Endothelial cell of umbilical vein (primary cell): Measurements from ENCODE around the gene NCOA7. TPM values are rescaled to one million over a fixed set of nuclear protein-coding genes. Genes with fewer than 3 reads are reported as not detected.

Source experiments
- BruUV-seq: library from RNA; stranded (reverse); fragments of 400-500 nt; replicated peaks from 2 replicates; lab custom pipeline; 2021; lab: Mats Ljungman, UMichigan
- CTCF ChIA-PET: fragments of 300-600, 350-600 bp; sonication (Branson Sonifier 250); formaldehyde crosslinking; loops from one replicate; lab custom pipeline; 2021; ENCODE audit warnings: antibody characterized with exemption, inconsistent platforms; lab: Charles Lee
- POLR2A ChIA-PET: fragments of 300-600, 350-600 bp; sonication (Branson Sonifier 250); formaldehyde crosslinking; loops from one replicate; lab custom pipeline; 2021; ENCODE audit warnings: antibody characterized with exemption, inconsistent platforms; lab: Charles Lee
- DNase-seq: peaks from one replicate; pipeline ENCODE4 v3.0.0-alpha.2; 2011; ENCODE audit warnings: low read depth, low spot score
- FAIRE-seq: peaks from 2 replicates; lab custom pipeline; 2011; peaks lifted over from hg19 to GRCh38; lab: Jason Lieb, UNC
- H2AFZ ChIP-seq: 2 replicates; pipeline ENCODE4 v1.6.0; 2012; ENCODE audit warnings: low read depth, low read length, control low read depth, inconsistent platforms
- H3K27ac ChIP-seq: 2 replicates; pipeline ENCODE4 v1.5.1; 2011; ENCODE audit warnings: low read depth, mild to moderate bottlenecking, control low read depth, low read length, moderate library complexity; ENCODE audit not compliant: insufficient read depth
- H3K27me3 ChIP-seq, 2 experiments: 2 replicates each; pipeline versions ENCODE4 v1.6.0 to v1.6.1; 2011; ENCODE audit warnings: low read length in 2 of 2, mixed read lengths in 1 of 2; ENCODE audit not compliant: control insufficient read depth in 2 of 2, insufficient read depth in 2 of 2
- H3K36me3 ChIP-seq, 2 experiments: 2 replicates in 1 of 2; 3 replicates in 1 of 2; pipeline ENCODE4 v1.5.1; 2011; ENCODE audit warnings: low read length in 2 of 2, mild to moderate bottlenecking in 1 of 2, moderate library complexity in 1 of 2; ENCODE audit not compliant: control insufficient read depth in 2 of 2, insufficient read depth in 2 of 2; ENCODE audit errors: extremely low read depth in 1 of 2
- H3K4me1 ChIP-seq: 3 replicates; pipeline ENCODE4 v1.5.1; 2011; ENCODE audit warnings: mild to moderate bottlenecking, low read length; ENCODE audit not compliant: control insufficient read depth, insufficient read depth; ENCODE audit errors: extremely low read depth
- H3K4me2 ChIP-seq: 2 replicates; pipeline ENCODE4 v1.6.1; 2011; ENCODE audit warnings: low read length, control low read depth, mixed read lengths; ENCODE audit not compliant: insufficient read depth
- H3K4me3 ChIP-seq, 3 experiments: fragments of 200-600 bp in 1 of 3; sonication (generic), shearing (Covaris generic) in 1 of 3; replicated peaks in 1 of 3; 2 replicates each; pipeline ENCODE4 v1.5.1; 2011 to 2016; ENCODE audit warnings: control low read depth in 3 of 3, low read length in 3 of 3, mild to moderate bottlenecking in 2 of 3, inconsistent platforms in 1 of 3, low read depth in 1 of 3, moderate library complexity in 1 of 3; ENCODE audit not compliant: insufficient read depth in 1 of 3
- H3K79me2 ChIP-seq: 2 replicates; pipeline ENCODE4 v1.6.0; 2012; ENCODE audit warnings: low read length, inconsistent platforms; ENCODE audit not compliant: control insufficient read depth, insufficient read depth
- H3K9ac ChIP-seq: replicated peaks from 2 replicates; pipeline ENCODE3; 2011; ENCODE audit warnings: low read length, control low read depth; ENCODE audit not compliant: insufficient read depth; ENCODE audit errors: extremely low read depth
- H3K9me1 ChIP-seq: replicated peaks from 3 replicates; pipeline ENCODE4 v1.6.0; 2011; ENCODE audit warnings: mild to moderate bottlenecking, low read length; ENCODE audit not compliant: control insufficient read depth, insufficient read depth; ENCODE audit errors: extremely low read depth
- H3K9me3 ChIP-seq: replicated peaks from 2 replicates; pipeline ENCODE4 v1.5.1; 2012; ENCODE audit warnings: low read length, inconsistent platforms; ENCODE audit not compliant: control insufficient read depth, insufficient read depth
- H4K20me1 ChIP-seq: replicated peaks from 2 replicates; pipeline ENCODE3; 2011; ENCODE audit warnings: mild to moderate bottlenecking, low read length; ENCODE audit not compliant: control insufficient read depth, insufficient read depth; ENCODE audit errors: extremely low read depth
- EZH2 ChIP-seq: IDR thresholded peaks from 2 replicates; pipeline ENCODE4 v1.6.1; 2012; ENCODE audit warnings: borderline replicate concordance, low read depth, mild to moderate bottlenecking, moderate library complexity, low read length, inconsistent platforms; ENCODE audit not compliant: severe bottlenecking
- FOS ChIP-seq: IDR thresholded peaks from 2 replicates; pipeline ENCODE4 v1.6.1; 2011; ENCODE audit warnings: mild to moderate bottlenecking, low read length, moderate library complexity, borderline replicate concordance; ENCODE audit not compliant: insufficient read depth
- GATA2 ChIP-seq: IDR thresholded peaks from 2 replicates; pipeline ENCODE4 v1.7.0; 2011; ENCODE audit warnings: low read depth, mild to moderate bottlenecking, moderate library complexity, mixed read lengths, low read length; ENCODE audit not compliant: insufficient read length, insufficient read depth
- JUN ChIP-seq: IDR thresholded peaks from 2 replicates; pipeline ENCODE4 v1.6.1; 2011; ENCODE audit warnings: borderline replicate concordance, low read depth; ENCODE audit not compliant: insufficient read length, insufficient read depth
- MYC ChIP-seq: IDR thresholded peaks from one replicate; pipeline ENCODE4 v1.6.1; 2011; ENCODE audit warnings: mild to moderate bottlenecking, low read depth, low read length
- POLR2A ChIP-seq: IDR thresholded peaks from 2 replicates; pipeline ENCODE4 v1.6.1; 2012; ENCODE audit warnings: low read depth, mild to moderate bottlenecking, control low read depth, low read length
- POLR2AphosphoS5 ChIP-seq: IDR thresholded peaks from 2 replicates; pipeline ENCODE4 v1.6.1; 2012; ENCODE audit warnings: low read depth, mild to moderate bottlenecking, control low read depth, low read length, moderate library complexity; ENCODE audit not compliant: insufficient read depth
- dilution Hi-C: fragments of 300-500 bp; cut with MboI; formaldehyde crosslinking; loops from one replicate; pipeline ENCODE4 v1.15.0; 2019; ENCODE audit warnings: low sequenced_read_pairs; ENCODE audit not compliant: extremely low pct_ligation_motif_present
- intact Hi-C: fragments of 100-400 bp; cut with micrococcal nuclease; formaldehyde crosslinking; loops from one replicate; pipeline ENCODE4 v1.10.0; 2022
- polyA plus RNA-seq, 4 experiments: library from polyadenylated mRNA; depleted of rRNA in 3 of 4; stranded (reverse) in 3 of 4; unstranded in 1 of 4; fragments of >200 nt; gene quantifications; 2 replicates each; pipeline versions ENCODE4 v1.2.1 to v1.2.3, GENCODE V29; 2011 to 2012; ENCODE audit warnings: missing spikeins in 1 of 4
- total RNA-seq: library from RNA; stranded (reverse); gene quantifications from 2 replicates; pipeline ENCODE4 v1.2.3, GENCODE V29; 2021
- TF ChIP-seq, protein P1 (sequence below): IDR thresholded peaks from 2 replicates; pipeline ENCODE4 v1.6.1; 2011; ENCODE audit not compliant: insufficient read depth, insufficient read length
- TF ChIP-seq, protein P2 (sequence below), 2 donors: IDR thresholded peaks; 1 replicate in 1 of 2; 2 replicates in 1 of 2; pipeline ENCODE4 v1.5.1; 2011; ENCODE audit warnings: low read length in 2 of 2, mild to moderate bottlenecking in 2 of 2, moderate library complexity in 2 of 2, control low read depth in 1 of 2, inconsistent platforms in 1 of 2, low read depth in 1 of 2; ENCODE audit not compliant: insufficient read depth in 1 of 2; ENCODE audit errors: extremely low read depth in 1 of 2

The NCOA7 gene
- total and polyA plus RNA-seq, 2 donors (not counting 3 experiments of a cell fraction or from before 2014, with no cell fraction given), result 27.7 to 71.2 TPM

DNA sequence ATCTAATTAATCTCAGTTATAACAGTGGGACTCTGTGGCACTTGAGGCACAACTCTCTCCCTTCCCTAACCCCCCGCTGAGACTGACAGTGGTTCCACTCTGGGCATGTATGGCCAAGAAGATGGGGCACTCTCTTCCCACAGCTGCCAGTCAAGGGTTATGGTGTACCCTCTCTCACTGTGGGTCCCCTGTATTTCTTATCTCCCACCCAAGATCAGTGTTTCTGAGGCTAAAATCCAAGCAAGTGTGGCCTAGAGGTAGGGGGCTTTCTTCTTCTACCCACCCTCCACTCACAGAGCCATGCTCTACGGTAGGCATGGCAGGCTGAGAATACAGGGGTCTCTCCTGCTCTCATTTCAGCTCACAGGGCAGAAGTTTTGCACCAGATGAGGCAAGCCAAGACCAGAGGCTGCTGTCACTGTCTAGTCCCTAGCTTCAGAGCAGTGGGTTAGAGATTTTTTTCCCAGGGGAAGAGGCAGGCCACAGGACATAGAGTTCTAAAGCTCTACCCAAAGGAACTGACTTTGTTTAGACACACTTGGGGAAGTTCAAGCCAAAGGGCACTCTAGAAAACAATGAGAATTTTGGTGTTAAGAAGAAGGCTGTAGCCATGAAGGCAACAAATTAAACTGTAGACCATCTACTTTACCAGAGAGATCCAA is 134.1 kb downstream of the NCOA7 start:
- Histone ChIP-seq H3K27me3 (no peaks in the 10 kb centered on the region), H3K4me1 (no peaks in the 10 kb centered on the region), H3K27ac (no peak overlapping the region), H2AFZ (no peak overlapping the region), H3K36me3 (peaks cover 27 to 32% of the 10 kb centered on the region in 2 experiments), H4K20me1 (no peaks in the 10 kb centered on the region), H3K9ac (no peak overlapping the region), H3K4me3 (no peak overlapping the region), H3K79me2 (no peaks in the 10 kb centered on the region), H3K4me2 (no peak overlapping the region), H3K9me1 (no peaks in the 10 kb centered on the region), H3K9me3 (no peaks in the 10 kb centered on the region)
- POLR2A ChIA-PET, result no interaction called here
- DNase-seq, result no peak
- CTCF ChIA-PET, result interaction anchor here (1.1 to 2.6 kb wide), 6 partner anchors 10 to 134 kb away, joined by 3 to 6 read pairs (median 4); partner anchors contain the start of genes HINT3 and NCOA7
- intact Hi-C loops (no loop called here), dilution Hi-C loops (no loop called here)
- FAIRE-seq, result no peak
- BruUV-seq, result no TSS peak
- TF ChIP-seq GATA2, result no peak
- no peak for TF ChIP-seq JUN
- TF ChIP-seq, protein P1, sequence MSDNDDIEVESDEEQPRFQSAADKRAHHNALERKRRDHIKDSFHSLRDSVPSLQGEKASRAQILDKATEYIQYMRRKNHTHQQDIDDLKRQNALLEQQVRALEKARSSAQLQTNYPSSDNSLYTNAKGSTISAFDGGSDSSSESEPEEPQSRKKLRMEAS, result no peak
- no peak for TF ChIP-seq POLR2A
- no peak for TF ChIP-seq POLR2AphosphoS5
- no peak for TF ChIP-seq FOS
- no peak for TF ChIP-seq EZH2
- TF ChIP-seq MYC, result no peak
- TF ChIP-seq, protein P2, sequence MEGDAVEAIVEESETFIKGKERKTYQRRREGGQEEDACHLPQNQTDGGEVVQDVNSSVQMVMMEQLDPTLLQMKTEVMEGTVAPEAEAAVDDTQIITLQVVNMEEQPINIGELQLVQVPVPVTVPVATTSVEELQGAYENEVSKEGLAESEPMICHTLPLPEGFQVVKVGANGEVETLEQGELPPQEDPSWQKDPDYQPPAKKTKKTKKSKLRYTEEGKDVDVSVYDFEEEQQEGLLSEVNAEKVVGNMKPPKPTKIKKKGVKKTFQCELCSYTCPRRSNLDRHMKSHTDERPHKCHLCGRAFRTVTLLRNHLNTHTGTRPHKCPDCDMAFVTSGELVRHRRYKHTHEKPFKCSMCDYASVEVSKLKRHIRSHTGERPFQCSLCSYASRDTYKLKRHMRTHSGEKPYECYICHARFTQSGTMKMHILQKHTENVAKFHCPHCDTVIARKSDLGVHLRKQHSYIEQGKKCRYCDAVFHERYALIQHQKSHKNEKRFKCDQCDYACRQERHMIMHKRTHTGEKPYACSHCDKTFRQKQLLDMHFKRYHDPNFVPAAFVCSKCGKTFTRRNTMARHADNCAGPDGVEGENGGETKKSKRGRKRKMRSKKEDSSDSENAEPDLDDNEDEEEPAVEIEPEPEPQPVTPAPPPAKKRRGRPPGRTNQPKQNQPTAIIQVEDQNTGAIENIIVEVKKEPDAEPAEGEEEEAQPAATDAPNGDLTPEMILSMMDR (IDR thresholded peaks at IDR 0.05; ENCODE audit: extremely low read depth in 1 of 2, insufficient read depth in 1 of 2, low read depth in 1 of 2, low read length in 2 of 2), result no peak
